NCI-H526 (cell line): ENCODE measurements around the gene MAN2B2.

ENCODE experiments used
- DNase-seq, 2 experiments: peaks; one replicate each; lab custom pipeline; 2025; lab: John Stamatoyannopoulos, UW

Gene MAN2B2

DNA sequence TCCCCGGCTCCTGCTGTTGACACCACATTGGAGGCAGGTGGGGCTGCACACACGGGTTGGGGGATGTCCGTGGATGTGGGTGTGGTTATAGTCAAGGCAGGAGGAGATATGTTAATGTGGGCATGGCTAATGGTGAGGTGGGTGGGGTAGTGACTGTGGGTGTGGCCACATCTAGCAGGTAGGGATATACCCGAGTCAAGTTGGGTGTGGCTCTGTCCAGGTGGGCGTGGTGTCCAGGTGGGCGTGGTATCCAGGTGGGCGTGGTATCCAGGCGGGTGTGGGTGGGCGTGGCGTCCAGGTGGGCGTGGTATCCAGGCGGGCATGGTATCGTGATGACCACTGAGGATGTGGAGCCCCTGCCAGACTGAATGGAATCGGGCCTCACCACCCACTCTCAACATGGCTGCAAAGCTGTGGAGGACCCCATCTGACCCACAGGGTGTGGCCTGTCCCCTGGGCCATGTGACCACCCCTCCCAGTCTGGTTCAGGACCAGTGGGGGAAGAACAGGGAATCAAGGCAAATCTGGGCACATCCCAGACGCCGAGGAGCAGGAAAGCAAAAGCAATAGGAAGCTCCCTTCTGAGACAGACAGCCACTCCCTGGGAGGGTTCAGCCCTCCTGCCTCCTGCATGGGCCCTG is 21.0 kb downstream of the MAN2B2 start:
- peak; percentile 62 to 71 for DNase-seq

- no peak for DNase-seq
Observed at GRCh38 chr4:6596948-6597347, 22.0 kb downstream of the MAN2B2 start.

DNA sequence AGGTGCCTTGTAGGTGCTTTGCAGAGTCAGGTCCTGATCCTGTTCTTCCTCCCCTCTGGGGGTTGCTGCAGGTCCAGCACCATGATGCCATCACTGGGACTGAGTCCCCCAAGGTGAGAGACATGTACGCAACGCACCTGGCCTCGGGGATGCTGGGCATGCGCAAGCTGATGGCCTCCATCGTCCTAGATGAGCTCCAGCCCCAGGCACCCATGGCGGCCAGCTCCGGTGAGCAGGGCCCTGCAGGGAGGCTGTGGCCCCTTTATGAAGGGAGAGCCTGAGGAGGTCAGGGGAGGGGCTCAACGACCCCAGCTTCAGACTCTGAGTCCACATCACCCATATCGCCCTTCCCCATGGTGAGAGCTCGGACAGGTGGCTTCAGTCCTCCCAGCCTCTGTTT is 23.1 kb downstream of the MAN2B2 start:
- no peak for DNase-seq

- DNase-seq: no peak
Observed at GRCh38 chr4:6598641-6599040, 23.7 kb downstream of the MAN2B2 start.

- DNase-seq: no peak
Observed at GRCh38 chr4:6601661-6602250, 26.8 kb downstream of the MAN2B2 start.

DNA sequence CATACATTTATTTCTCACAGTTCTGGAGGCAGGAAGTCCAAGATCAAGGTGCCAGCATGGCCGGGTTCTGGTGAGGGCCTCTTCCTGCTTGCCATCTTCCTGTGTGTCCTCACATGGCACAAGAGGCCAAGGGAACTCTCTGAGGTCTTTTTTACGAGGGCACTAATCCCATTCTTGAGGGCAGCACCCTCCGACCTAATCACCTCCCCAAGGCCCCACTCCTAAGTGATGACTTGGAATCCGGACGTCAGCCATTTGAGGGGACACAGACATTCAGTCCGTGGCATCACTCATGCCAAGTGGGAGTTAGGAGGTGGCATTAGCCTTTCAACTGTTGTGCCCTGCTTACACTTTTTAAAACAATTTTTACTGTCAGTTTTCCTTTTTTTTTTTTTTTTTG is 27.3 kb downstream of the MAN2B2 start:
- DNase-seq: no peak

DNA sequence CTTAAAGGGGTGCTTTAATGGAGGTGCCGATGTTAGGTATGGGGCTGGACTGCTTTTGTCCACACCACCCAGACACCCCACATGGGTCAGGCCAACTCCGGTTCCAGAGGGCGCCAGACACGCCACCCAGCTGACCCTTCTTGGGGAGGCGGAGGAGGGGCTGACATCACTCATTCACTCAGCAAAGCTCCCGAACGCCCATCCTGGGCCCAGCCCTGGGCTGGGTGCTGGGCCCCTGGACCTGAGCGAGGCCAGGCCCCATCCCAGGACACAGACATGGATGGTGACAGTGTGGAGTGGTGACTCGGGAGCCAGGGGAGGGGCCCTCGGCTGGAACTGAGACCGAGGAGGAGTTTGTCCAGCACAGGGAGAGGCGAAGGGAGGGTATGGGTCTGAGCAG is 28.1 kb downstream of the MAN2B2 start:
- no peak for DNase-seq

GRCh38 chr4:6605114-6605513 is 30.1 kb downstream of the MAN2B2 start:
- no peak for DNase-seq

GRCh38 chr4:6605605-6606004 is 30.6 kb downstream of the MAN2B2 start:
- DNase-seq: no peak

DNA sequence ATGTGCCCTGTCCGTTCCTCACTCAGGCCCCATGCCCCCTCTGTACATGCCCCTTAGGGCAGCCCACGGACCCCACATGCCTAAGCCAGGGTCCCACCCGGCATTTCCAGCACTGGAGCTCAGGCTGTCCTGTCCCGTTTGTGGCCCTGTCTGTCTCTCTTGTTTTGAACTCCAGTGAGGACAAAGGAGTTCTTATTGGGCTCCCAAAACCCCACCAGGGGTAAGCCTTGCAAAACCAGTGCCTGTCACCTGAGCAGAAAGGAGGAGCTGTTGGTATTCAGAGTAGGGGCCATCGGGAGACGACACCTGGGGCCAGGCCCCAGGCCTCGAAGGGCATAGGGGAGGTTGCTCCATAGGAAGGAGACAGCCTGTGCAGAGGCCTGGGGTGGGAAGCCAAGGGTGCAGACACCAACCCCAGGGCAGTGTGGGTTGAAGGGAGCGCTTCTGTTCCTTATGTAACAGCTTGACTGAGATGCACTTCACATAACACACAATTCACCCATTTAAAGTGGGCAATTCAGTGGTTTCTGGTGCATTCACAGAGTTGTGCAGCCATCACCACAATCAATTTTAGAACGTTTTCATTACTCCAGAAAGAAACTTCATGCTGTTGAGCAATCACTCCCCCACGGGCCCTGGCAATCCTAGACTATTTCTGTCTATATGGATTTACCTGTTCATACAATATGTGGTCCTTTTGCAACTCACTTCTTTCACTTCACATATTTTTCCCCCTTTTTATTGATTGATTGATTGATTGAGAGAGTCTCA is 31.7 kb downstream of the MAN2B2 start:
- no peak for DNase-seq

- no peak for DNase-seq
Observed at GRCh38 chr4:6607368-6608055, 32.5 kb downstream of the MAN2B2 start.

GRCh38 chr4:6608758-6609414 is 33.9 kb downstream of the MAN2B2 start:
- peak in 1 of 2 experiments; percentile 24 for DNase-seq

DNA sequence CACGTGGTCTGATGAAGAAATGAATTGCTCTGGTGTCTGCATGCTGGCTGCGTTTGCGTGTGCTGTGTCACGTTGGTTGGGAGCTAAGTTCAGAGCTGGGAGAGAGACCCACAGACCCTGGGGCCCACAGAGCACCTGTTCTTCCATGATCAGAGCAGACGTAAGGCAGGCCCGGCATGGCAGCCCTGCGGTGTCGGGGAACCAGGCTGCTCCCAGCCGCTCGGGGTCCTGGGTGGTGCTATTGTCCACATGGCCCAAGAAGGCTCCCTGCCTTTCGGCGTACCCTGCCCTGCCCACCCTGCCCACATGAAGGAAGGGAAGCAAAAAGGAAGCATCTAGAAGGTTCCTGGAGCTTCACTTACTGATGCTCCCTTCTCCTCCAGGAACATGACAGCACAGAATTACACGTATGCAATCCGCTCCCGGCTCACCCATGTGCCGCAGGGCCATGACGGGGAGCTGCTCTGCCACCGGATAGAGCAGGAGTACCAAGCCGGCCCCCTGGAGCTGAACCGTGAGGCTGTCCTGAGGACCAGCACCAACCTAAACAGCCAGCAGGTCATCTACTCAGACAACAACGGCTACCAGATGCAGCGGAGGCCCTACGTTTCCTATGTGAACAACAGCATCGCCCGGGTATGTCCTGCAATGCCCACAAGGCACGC is 34.6 kb downstream of the MAN2B2 start:
- no peak for DNase-seq

DNA sequence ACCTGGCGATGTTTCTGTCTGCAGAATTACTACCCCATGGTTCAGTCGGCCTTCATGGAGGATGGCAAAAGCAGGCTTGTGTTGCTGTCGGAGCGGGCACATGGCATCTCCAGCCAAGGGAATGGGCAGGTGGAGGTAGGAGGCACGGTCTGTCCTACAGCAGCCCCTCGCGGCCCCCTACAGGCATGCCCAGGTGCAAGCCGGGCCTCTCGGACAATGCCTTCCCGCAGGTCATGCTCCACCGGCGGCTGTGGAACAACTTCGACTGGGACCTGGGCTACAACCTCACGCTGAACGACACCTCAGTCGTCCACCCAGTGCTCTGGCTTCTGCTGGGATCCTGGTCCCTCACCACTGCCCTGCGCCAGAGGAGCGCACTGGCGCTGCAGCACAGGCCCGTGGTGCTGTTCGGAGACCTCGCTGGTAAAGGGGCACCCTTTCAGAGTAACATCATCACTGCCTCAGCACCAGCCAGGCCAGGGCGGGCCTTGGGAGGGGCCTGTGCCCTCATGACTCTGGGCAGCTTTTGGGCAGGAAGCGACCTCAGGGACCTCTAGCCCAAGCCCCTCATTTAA is 36.0 kb downstream of the MAN2B2 start:
- no peak for DNase-seq

DNA sequence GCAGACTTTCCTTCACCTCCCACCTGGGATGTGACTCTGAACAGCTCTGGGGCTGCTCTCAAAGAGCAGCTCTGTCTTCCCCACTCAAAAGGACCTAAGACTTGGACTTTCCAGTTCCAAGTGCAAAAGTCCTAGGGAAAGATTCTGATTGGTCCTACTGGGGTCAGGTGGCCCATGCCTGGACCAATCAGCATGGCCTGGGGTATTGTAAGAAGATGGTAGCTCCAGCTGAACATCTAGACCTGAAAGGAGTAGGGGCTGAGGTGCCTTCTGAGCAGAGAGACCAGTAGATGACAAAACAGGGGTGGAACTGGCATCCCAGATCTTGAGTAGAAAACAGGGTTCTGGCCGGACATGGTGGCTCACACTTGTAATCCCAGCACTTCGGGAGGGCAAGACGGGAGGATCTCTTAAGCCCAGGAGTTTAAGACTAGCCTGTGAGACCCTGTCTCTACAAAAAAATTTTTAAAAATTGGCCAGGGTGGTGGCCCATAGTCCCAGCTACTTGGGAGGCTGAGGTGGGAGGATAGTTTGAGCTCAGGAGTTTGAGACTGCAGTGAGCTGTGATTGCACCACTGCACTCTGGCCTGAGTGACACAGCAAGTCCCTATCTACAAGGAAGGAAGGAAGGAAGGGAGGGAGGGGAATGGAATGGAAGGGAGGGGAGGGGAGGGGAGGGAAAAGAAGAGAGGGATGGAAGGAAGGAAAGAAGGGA is 38.1 kb downstream of the MAN2B2 start:
- DNase-seq: no peak

- no peak for DNase-seq
Observed at GRCh38 chr4:6613676-6614651, 39.0 kb downstream of the MAN2B2 start.

- no peak for DNase-seq
Observed at GRCh38 chr4:6614701-6615230, 39.8 kb downstream of the MAN2B2 start.

DNA sequence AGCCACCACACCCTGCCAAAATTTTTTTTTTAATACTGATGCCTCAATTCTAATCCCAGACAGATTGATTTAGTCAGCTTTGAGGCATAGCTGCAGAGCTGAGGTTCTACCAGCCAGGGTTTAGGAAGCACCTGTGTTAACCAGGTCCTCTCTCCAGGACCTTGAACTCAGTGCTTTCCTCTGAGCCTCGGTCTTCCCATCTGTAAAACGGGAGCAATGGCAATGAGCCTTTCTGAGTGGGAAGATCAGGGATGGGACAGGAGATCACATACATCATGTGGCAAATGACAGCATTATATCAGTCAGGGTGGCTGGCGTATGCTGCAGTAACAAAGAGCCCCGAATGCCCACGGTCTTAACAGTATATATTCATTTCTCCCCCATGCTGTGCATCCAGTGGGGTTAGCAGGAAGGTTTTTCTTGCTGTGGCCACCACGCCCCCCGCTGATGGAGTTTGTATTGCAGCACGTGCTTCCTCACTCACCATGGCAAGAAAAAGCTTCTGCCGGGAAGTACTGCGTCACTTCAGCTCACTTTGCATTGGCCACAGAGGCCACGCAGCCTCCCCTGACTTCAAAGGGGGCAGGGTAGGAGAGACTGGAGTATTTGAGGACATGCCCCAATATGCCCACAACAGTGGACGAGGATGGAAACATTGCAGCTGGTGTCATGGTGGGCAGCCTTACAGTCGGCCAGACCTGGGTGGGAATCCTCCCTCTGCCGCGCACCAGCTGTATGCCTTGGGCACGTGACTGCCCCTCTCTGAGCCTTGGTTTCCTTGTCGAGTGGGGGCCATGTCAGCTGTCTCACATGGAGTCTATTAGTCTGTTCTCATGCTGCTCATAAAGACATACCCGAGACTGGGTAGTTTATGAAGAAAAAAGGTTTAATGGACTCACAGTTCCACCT is 41.4 kb downstream of the MAN2B2 start:
- no peak for DNase-seq
